OCI-LY1 (cell line): Measurements from ENCODE around the gene FUOM.

Experiments used
- H2AFZ ChIP-seq: fragments of 200-600 bp; sonication (generic), shearing (Covaris generic); 2 replicates; pipeline ENCODE4 v1.6.0; 2014; ENCODE audit warnings: antibody characterized with exemption, mild to moderate bottlenecking, low read length
- H3F3A ChIP-seq: fragments of 200-600 bp; sonication (generic), shearing (Covaris generic); 2 replicates; pipeline ENCODE4 v1.6.0; 2014; ENCODE audit warnings: mild to moderate bottlenecking, antibody characterized with exemption, low read length, moderate library complexity; ENCODE audit not compliant: insufficient read depth
- H3K27ac ChIP-seq: fragments of 200-600 bp; sonication (generic); 2 replicates; pipeline ENCODE4 v1.5.1; 2014; ENCODE audit warnings: low read length, mixed run types, mild to moderate bottlenecking, low read depth; ENCODE audit not compliant: poor library complexity, severe bottlenecking
- H3K27me3 ChIP-seq: fragments of 200-600 bp; sonication (generic); 2 replicates; pipeline ENCODE4 v1.6.0; 2014; ENCODE audit warnings: antibody characterized with exemption, mild to moderate bottlenecking, low read length, moderate library complexity; ENCODE audit not compliant: insufficient read depth
- H3K36me3 ChIP-seq: fragments of 200-600 bp; sonication (generic); 2 replicates; pipeline ENCODE4 v1.6.1; 2014; ENCODE audit warnings: mild to moderate bottlenecking, antibody characterized with exemption, low read length, moderate library complexity, mixed read lengths; ENCODE audit not compliant: insufficient read depth
- H3K4me1 ChIP-seq: fragments of 200-600 bp; sonication (generic); 2 replicates; pipeline ENCODE4 v1.5.1; 2014; ENCODE audit warnings: mild to moderate bottlenecking, low read length, moderate library complexity; ENCODE audit not compliant: insufficient read depth, severe bottlenecking
- H3K4me2 ChIP-seq: fragments of 200-600 bp; sonication (generic), shearing (Covaris generic); 2 replicates; pipeline ENCODE4 v1.6.1; 2014; ENCODE audit warnings: low read length
- H3K4me3 ChIP-seq: fragments of 200-600 bp; sonication (generic); 2 replicates; pipeline ENCODE4 v1.5.1; 2014; ENCODE audit warnings: low read length, low read depth, mild to moderate bottlenecking, mixed read lengths; ENCODE audit not compliant: poor library complexity, severe bottlenecking
- H3K79me2 ChIP-seq: fragments of 200-600 bp; shearing (Covaris generic); 2 replicates; pipeline ENCODE4 v1.6.1; 2016; ENCODE audit warnings: mixed run types, low read length, mixed read lengths; ENCODE audit not compliant: insufficient read depth
- H3K9ac ChIP-seq: fragments of 200-600 bp; sonication (generic), shearing (Covaris generic); 2 replicates; pipeline ENCODE4 v1.6.1; 2014; ENCODE audit warnings: mild to moderate bottlenecking, low read length, mixed read lengths
- H3K9me2 ChIP-seq: fragments of 200-600 bp; sonication (generic), shearing (Covaris generic); 2 replicates; pipeline ENCODE4 v1.6.1; 2014; ENCODE audit warnings: low read depth, mild to moderate bottlenecking, low read length, mixed read lengths
- H3K9me3 ChIP-seq: fragments of 200-600 bp; shearing (Covaris generic); 2 replicates; pipeline ENCODE4 v1.6.1; 2014; ENCODE audit warnings: low read length, mixed read lengths
- H4K20me1 ChIP-seq: fragments of 200-600 bp; sonication (generic), shearing (Covaris generic); 2 replicates; pipeline ENCODE4 v1.6.0; 2016; ENCODE audit warnings: mild to moderate bottlenecking, low read length; ENCODE audit not compliant: insufficient read depth
- CTCF ChIP-seq: fragments of 200-600 bp; sonication (generic), shearing (Covaris generic); IDR thresholded peaks from 2 replicates; pipeline ENCODE4 v1.5.1; 2017; ENCODE audit warnings: mild to moderate bottlenecking, antibody characterized with exemption, low read length, moderate library complexity, mixed read lengths
- EZH2 ChIP-seq: fragments of 200-600 bp; sonication (generic), shearing (Covaris generic); IDR thresholded peaks from 2 replicates; pipeline ENCODE4 v1.8.0; 2017; ENCODE audit warnings: borderline replicate concordance, mixed run types, mild to moderate bottlenecking, antibody characterized with exemption, low read length, moderate library complexity, mixed read lengths

FUOM gene

GRCh38 chr10:133332936-133333699 is 24.7 kb downstream of the FUOM start:
- no peak overlapping the region for H3K27ac ChIP-seq
- H4K20me1 ChIP-seq, result no peaks in the 10 kb centered on the region
- H3K27me3 ChIP-seq, result no peaks in the 10 kb centered on the region; the same call in 1 of the 2 replicates
- no peak overlapping the region for H2AFZ ChIP-seq
- H3F3A ChIP-seq, result no peaks in the 10 kb centered on the region
- peaks cover 4% of the 10 kb centered on the region for H3K4me1 ChIP-seq
- no peaks in the 10 kb centered on the region for H3K9me2 ChIP-seq
- no peak overlapping the region for H3K9ac ChIP-seq
- H3K36me3 ChIP-seq, result no peaks in the 10 kb centered on the region
- H3K79me2 ChIP-seq, result no peaks in the 10 kb centered on the region
- no peak overlapping the region for H3K4me2 ChIP-seq
- no peak for TF ChIP-seq CTCF
- TF ChIP-seq EZH2, result no peak
- H3K4me3 ChIP-seq, result no peak overlapping the region
- peaks cover 3% of the 10 kb centered on the region; the same call in 1 of the 2 replicates for H3K9me3 ChIP-seq

GRCh38 chr10:133329491-133330202 is 28.2 kb downstream of the FUOM start:
- Histone ChIP-seq H3K4me2 (peak overlapping the region; percentile 22; the same call in 1 of the 2 replicates), H3K27me3 (peaks cover 9% of the 10 kb centered on the region), H2AFZ (no peak overlapping the region), H3F3A (no peaks in the 10 kb centered on the region), H3K4me1 (peaks cover 11% of the 10 kb centered on the region), H3K9me2 (no peaks in the 10 kb centered on the region), H3K9ac (no peak overlapping the region), H3K4me3 (no peak overlapping the region), H3K27ac (no peak overlapping the region), H4K20me1 (no peaks in the 10 kb centered on the region), H3K79me2 (no peaks in the 10 kb centered on the region), H3K9me3 (no peaks in the 10 kb centered on the region), H3K36me3 (no peaks in the 10 kb centered on the region)
- TF ChIP-seq CTCF (peak; percentile 89), EZH2 (no peak)

GRCh38 chr10:133328358-133329343 is 29.2 kb downstream of the FUOM start:
- H4K20me1 ChIP-seq, result no peaks in the 10 kb centered on the region

More at GRCh38 chr10:133328358-133329343, 29.2 kb downstream of the FUOM start:
- H3F3A ChIP-seq, result no peaks in the 10 kb centered on the region
- TF ChIP-seq EZH2 (no peak), CTCF (no peak)
- no peaks in the 10 kb centered on the region for H3K36me3 ChIP-seq
- no peak overlapping the region for H3K27ac ChIP-seq
- H3K4me3 ChIP-seq, result no peak overlapping the region
- no peaks in the 10 kb centered on the region for H3K79me2 ChIP-seq
- no peak overlapping the region for H2AFZ ChIP-seq
- no peaks in the 10 kb centered on the region for H3K9me3 ChIP-seq
- H3K4me2 ChIP-seq, result no peak overlapping the region
- peaks cover 11% of the 10 kb centered on the region for H3K4me1 ChIP-seq
- no peaks in the 10 kb centered on the region for H3K9me2 ChIP-seq
- peaks cover 9% of the 10 kb centered on the region for H3K27me3 ChIP-seq
- H3K9ac ChIP-seq, result no peak overlapping the region
